ENCODE results near the gene CIC.

GRCh38 chr19:42327381-42327780 lies 58.3 kb downstream of the CIC start:
- no peak for TF ChIP-seq POLR2A (IDR thresholded peaks at IDR 0.05; ENCODE audit: low read depth, low read length)
- no peak for TF ChIP-seq POLR2AphosphoS5 (IDR thresholded peaks at IDR 0.05; ENCODE audit: low read depth, low read length)
- TF ChIP-seq TAF1 (IDR thresholded peaks at IDR 0.05; ENCODE audit: low read depth, low read length) = no peak
- no peak for TF ChIP-seq SPI1 (IDR thresholded peaks at IDR 0.05; ENCODE audit: low read depth, low read length)
